ENCODE measurements around the gene MICA.

DNA sequence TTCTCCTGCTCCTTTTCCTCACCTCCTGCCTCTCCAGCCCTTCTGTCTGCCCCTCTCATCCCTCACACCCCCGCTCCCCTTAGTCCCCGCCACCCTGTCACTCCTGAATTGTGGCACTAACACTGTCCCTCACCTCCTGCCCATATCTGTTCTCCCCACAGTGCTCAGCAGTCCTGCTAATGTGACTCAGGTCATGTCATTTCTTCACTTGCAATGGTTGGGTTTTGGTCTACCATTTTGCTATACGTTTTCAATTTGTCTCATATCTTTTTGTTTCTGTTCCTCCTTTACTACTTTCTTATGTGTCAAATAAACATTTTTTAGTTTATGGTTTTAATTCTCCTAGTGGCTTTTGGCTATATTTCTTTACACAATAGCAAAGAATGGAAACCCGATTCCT is 45.1 kb upstream of the MICA start:
- no peak for TF ChIP-seq SP1 (IDR thresholded peaks at IDR 0.05)
- no peak for TF ChIP-seq L3MBTL2 (conservative IDR thresholded peaks at IDR 0.05)
- TF ChIP-seq LEF1 (IDR thresholded peaks at IDR 0.05; ENCODE audit: borderline replicate concordance), result no peak
- no peak for TF ChIP-seq FOXM1 (IDR thresholded peaks at IDR 0.05; ENCODE audit: borderline replicate concordance)
- TF ChIP-seq BHLHE40 (IDR thresholded peaks at IDR 0.05; ENCODE audit: borderline replicate concordance), result no peak
- TF ChIP-seq TARDBP (IDR thresholded peaks at IDR 0.05), result no peak
- TF ChIP-seq SUZ12 (IDR thresholded peaks at IDR 0.05), result no peak
- no peak for TF ChIP-seq FOXK2 (IDR thresholded peaks at IDR 0.05)
- TF ChIP-seq ZNF384 (IDR thresholded peaks at IDR 0.05), result no peak

Measured in HEK293T (cell line).